Tibial artery (tissue), 4 donors: ENCODE data around the gene CYSTM1.
A peak's percentile ranks its signal among the peaks of the same experiment; 100 is the strongest.

Experiments
- DNase-seq, 2 donors: peaks; one replicate each; pipeline ENCODE4 v3.0.0-alpha.2; 2019
- H3K27ac ChIP-seq, 2 donors: fragments of 200-600 bp; sonication (generic) in 1 of 2; 1 replicate in 1 of 2; 2 replicates in 1 of 2; pipeline ENCODE4 v1.5.1; 2018 to 2019; ENCODE audit warnings: mild to moderate bottlenecking in 1 of 2
- H3K27me3 ChIP-seq, 2 donors: fragments of 200-600 bp; sonication (generic) in 1 of 2; one replicate each; pipeline versions ENCODE4 v1.5.1 to v1.6.0; 2016 to 2019
- H3K36me3 ChIP-seq, 3 donors: fragments of 200-600 bp; sonication (generic) in 2 of 3; one replicate each; pipeline ENCODE4 v1.5.1; 2016 to 2019; ENCODE audit warnings: mild to moderate bottlenecking in 2 of 3
- H3K4me1 ChIP-seq, 4 donors: fragments of 200-600 bp; sonication (generic) in 2 of 4; 1 replicate in 3 of 4; 2 replicates in 1 of 4; pipeline ENCODE4 v1.5.1; 2016 to 2019
- H3K4me3 ChIP-seq, 2 donors: fragments of 200-600 bp; sonication (generic) in 1 of 2; 1 replicate in 1 of 2; 2 replicates in 1 of 2; pipeline ENCODE4 v1.5.1; 2018 to 2019; ENCODE audit warnings: mild to moderate bottlenecking in 2 of 2
- H3K9me3 ChIP-seq, 3 donors: fragments of 200-600 bp; sonication (generic) in 1 of 3; one replicate each; pipeline ENCODE4 v1.5.1; 2016 to 2019
- intact Hi-C: fragments of 100-400 bp; cut with DNase I; formaldehyde crosslinking; loops from one replicate; pipeline ENCODE4 v1.15.0; 2023; ENCODE audit warnings: low total_unique reads
- TF ChIP-seq, protein P1 (sequence below), 2 experiments: fragments of 200-600 bp in 1 of 2; fragments of 450-650 bp in 1 of 2; IDR thresholded peaks; one replicate each; pipeline ENCODE4 v1.5.1; 2017 to 2019; ENCODE audit warnings: antibody characterized with exemption in 2 of 2, mild to moderate bottlenecking in 1 of 2, moderate library complexity in 1 of 2

The CYSTM1 gene

DNA sequence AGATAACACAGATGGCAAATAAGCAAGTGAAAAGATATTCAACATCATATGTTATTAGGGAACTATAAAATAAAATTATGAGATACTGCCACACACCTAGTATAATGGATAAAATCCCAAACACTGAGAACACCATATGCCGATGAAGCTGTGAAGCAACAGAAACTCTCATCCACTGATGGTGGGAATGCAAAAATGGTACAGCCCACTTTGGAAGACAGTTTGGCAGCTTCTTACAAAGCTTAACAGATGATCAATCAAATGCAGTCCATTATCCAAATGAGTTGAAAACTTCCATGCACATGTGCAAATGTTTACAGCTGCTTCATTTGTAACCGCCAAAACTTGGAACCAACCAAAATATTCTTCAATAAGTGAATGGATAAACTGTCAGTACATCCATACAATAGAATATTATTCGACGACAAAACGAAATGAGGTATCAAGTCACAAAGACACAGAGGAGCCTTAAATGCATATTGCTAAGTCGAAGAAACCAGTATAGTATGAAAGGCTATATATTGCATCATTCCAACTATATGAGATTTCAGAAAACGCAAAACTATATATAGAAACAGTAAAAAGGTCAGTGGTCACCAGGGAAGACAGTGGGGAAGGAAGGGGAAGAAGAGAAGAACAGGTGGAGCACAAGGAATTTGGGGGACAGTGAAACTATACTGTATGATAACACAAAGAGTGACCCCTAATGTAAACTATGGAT is 113.0 kb downstream of the CYSTM1 start:
- Histone ChIP-seq H3K27ac (no peak overlapping the region), H3K27me3 (no peaks in the 10 kb centered on the region), H3K4me1 (peaks cover 2 to 26% (median 11%) of the 10 kb centered on the region in 4 donors), H3K4me3 (no peak overlapping the region), H3K9me3 (no peaks in the 10 kb centered on the region), H3K36me3 (no peaks in the 10 kb centered on the region)
- intact Hi-C loops = no loop called here
- TF ChIP-seq, protein P1, sequence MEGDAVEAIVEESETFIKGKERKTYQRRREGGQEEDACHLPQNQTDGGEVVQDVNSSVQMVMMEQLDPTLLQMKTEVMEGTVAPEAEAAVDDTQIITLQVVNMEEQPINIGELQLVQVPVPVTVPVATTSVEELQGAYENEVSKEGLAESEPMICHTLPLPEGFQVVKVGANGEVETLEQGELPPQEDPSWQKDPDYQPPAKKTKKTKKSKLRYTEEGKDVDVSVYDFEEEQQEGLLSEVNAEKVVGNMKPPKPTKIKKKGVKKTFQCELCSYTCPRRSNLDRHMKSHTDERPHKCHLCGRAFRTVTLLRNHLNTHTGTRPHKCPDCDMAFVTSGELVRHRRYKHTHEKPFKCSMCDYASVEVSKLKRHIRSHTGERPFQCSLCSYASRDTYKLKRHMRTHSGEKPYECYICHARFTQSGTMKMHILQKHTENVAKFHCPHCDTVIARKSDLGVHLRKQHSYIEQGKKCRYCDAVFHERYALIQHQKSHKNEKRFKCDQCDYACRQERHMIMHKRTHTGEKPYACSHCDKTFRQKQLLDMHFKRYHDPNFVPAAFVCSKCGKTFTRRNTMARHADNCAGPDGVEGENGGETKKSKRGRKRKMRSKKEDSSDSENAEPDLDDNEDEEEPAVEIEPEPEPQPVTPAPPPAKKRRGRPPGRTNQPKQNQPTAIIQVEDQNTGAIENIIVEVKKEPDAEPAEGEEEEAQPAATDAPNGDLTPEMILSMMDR (IDR thresholded peaks at IDR 0.05) = no peak
- DNase-seq = no peak

DNA sequence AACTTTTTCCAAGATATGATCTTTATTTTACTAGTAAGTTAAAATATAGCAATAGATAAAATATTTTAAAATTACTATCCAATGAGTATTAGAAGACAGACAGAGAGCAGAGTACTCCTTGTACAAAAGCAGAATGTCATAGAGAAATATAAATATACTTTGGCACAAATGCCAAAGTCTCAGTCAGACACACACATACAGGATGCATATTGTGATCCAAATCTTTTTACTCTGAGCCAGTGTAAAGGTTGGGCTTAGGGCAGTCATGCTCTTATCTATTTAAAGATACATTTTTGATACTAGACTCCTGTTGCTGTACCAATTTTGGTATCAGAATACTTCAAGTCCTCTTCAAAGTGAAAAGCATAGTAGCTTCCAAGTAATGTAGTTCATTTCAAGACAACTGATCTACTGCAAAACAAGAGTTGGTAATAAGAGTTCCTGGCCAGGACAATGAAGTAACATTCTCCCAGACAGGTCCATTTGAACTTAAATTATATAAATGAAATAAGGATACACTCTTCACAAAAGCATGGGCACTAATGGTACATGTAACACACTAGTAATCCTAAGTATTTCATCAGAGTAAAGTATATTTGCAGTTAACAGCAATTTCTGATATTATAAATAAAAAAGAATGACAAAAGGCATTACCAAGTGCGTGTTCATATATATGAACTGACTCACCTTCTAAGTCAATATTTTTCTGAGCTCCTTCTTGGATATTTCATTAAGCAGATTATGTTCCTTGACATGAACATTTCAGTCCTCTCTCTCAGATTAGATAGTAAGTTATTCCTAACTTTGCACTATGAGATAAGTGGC is 117.4 kb downstream of the CYSTM1 start:
- Histone ChIP-seq H3K4me3 (no peak overlapping the region), H3K4me1 (peaks cover 4 to 66% (median 27%) of the 10 kb centered on the region in 4 donors), H3K9me3 (no peaks in the 10 kb centered on the region), H3K36me3 (no peaks in the 10 kb centered on the region), H3K27ac (peak overlapping the region; percentile 53 to 67), H3K27me3 (no peaks in the 10 kb centered on the region)
- TF ChIP-seq, protein P1 (IDR thresholded peaks at IDR 0.05) = no peak
- no peak for DNase-seq
- intact Hi-C loops = no loop called here
